ENCODE data around the gene WDHD1.
"Not testable (repeated sequence)": the region's sequence is repeated elsewhere in the genome, so short reads cannot be mapped to it uniquely, and the experiment has no call there.

The WDHD1 gene

GRCh38 chr14:54953609-54954008, 73.3 kb downstream of the WDHD1 start:
- not testable (repeated sequence) for DNase-seq (ENCODE audit: low read depth)

GRCh38 chr14:54952803-54953202, 74.1 kb downstream of the WDHD1 start:
- DNase-seq (ENCODE audit: low read depth) = not testable (repeated sequence)

- DNase-seq (ENCODE audit: low read depth) = no peak
Measured at GRCh38 chr14:54947230-54947629, 79.7 kb downstream of the WDHD1 start.

- DNase-seq (ENCODE audit: low read depth) = no peak
Measured at GRCh38 chr14:54946500-54946899, 80.4 kb downstream of the WDHD1 start.

- no peak for DNase-seq (ENCODE audit: low read depth)
Measured at GRCh38 chr14:54944737-54945391, 82.0 kb downstream of the WDHD1 start.

- DNase-seq (ENCODE audit: low read depth) = no peak
Measured at GRCh38 chr14:54942913-54943312, 84.0 kb downstream of the WDHD1 start.

- DNase-seq (ENCODE audit: low read depth) = no peak
Measured at GRCh38 chr14:54936816-54937215, 90.1 kb downstream of the WDHD1 start.

GRCh38 chr14:54935958-54936357, 90.9 kb downstream of the WDHD1 start:
- no peak for DNase-seq (ENCODE audit: low read depth)

- DNase-seq (ENCODE audit: low read depth) = no peak
Measured at GRCh38 chr14:54935100-54935499, 91.8 kb downstream of the WDHD1 start.

GRCh38 chr14:54933006-54933405, 93.9 kb downstream of the WDHD1 start:
- no peak for DNase-seq (ENCODE audit: low read depth)

GRCh38 chr14:54931598-54932340, 95.1 kb downstream of the WDHD1 start:
- DNase-seq (ENCODE audit: low read depth) = no peak

GRCh38 chr14:54931101-54931500, 95.8 kb downstream of the WDHD1 start:
- no peak for DNase-seq (ENCODE audit: low read depth)

GRCh38 chr14:54929556-54929955, 97.3 kb downstream of the WDHD1 start:
- DNase-seq (ENCODE audit: low read depth) = no peak

GRCh38 chr14:54928216-54928615, 98.7 kb downstream of the WDHD1 start:
- DNase-seq (ENCODE audit: low read depth) = no peak

- DNase-seq (ENCODE audit: low read depth) = no peak
Measured at GRCh38 chr14:54927551-54927950, 99.3 kb downstream of the WDHD1 start.

- not testable (repeated sequence) for DNase-seq (ENCODE audit: low read depth)
Measured at GRCh38 chr14:54926570-54926969, 100.3 kb downstream of the WDHD1 start.

- no peak for DNase-seq (ENCODE audit: low read depth)
Measured at GRCh38 chr14:54922598-54922997, 104.3 kb downstream of the WDHD1 start.

- DNase-seq (ENCODE audit: low read depth) = no peak
Measured at GRCh38 chr14:54920052-54920451, 106.8 kb downstream of the WDHD1 start.

- no peak for DNase-seq (ENCODE audit: low read depth)
Measured at GRCh38 chr14:54919330-54919729, 107.6 kb downstream of the WDHD1 start.

GRCh38 chr14:54918427-54918826, 108.5 kb downstream of the WDHD1 start:
- no peak for DNase-seq (ENCODE audit: low read depth)

GRCh38 chr14:54916101-54916500, 110.8 kb downstream of the WDHD1 start:
- no peak for DNase-seq (ENCODE audit: low read depth)

GRCh38 chr14:54909817-54910558, 116.9 kb downstream of the WDHD1 start:
- DNase-seq (ENCODE audit: low read depth) = no peak

- DNase-seq (ENCODE audit: low read depth) = not testable (repeated sequence)
Measured at GRCh38 chr14:54908973-54909372, 117.9 kb downstream of the WDHD1 start.

Measured in activated T-helper 1 cell treated with Interleukin-2 at 50 U/mL for 16 hours (primary cell).